Measurements from ENCODE around the gene DAPK2.
"Not testable (repeated sequence)": the region's sequence is repeated elsewhere in the genome, so short reads cannot be mapped to it uniquely, and the experiment has no call there.

The DAPK2 gene

GRCh38 chr15:63899606-63900005 is 146.7 kb downstream of the DAPK2 start:
- H2AFZ ChIP-seq (ENCODE audit: insufficient read depth, low read length, poor library complexity); H3K18ac ChIP-seq (ENCODE audit: low read length); H3K14ac ChIP-seq (ENCODE audit: low read length); H3K79me1 ChIP-seq (ENCODE audit: low read length); H2BK120ac ChIP-seq (ENCODE audit: insufficient read depth, low read length, poor library complexity); H3K79me2 ChIP-seq (ENCODE audit: control insufficient read depth, insufficient read depth, low read length, poor library complexity); H3K9me3 ChIP-seq (ENCODE audit: insufficient read depth, low read depth, low read length); DNase-seq; H3K4ac ChIP-seq (ENCODE audit: low read depth, low read length); H3K23ac ChIP-seq (ENCODE audit: low read length); H3K36me3 ChIP-seq (ENCODE audit: control insufficient read depth in 1 of 2, insufficient read depth in 2 of 2, low read length in 2 of 2); H4K12ac ChIP-seq (ENCODE audit: low read depth, low read length); H4K8ac ChIP-seq (ENCODE audit: low read depth, low read length); H2AK5ac ChIP-seq (ENCODE audit: low read length); H2BK12ac ChIP-seq (ENCODE audit: low read length); H3K27me3 ChIP-seq (ENCODE audit: insufficient read depth, low read length); H3K4me1 ChIP-seq (ENCODE audit: control insufficient read depth in 1 of 2, insufficient read depth in 2 of 2, low read length in 2 of 2); H3K4me2 ChIP-seq (ENCODE audit: low read length); H3K9ac ChIP-seq (ENCODE audit: low read length); H2BK5ac ChIP-seq (ENCODE audit: low read depth, low read length, poor library complexity); H3K4me3 ChIP-seq (ENCODE audit: low read depth, low read length); H4K91ac ChIP-seq (ENCODE audit: low read depth, low read length); H3K27ac ChIP-seq (ENCODE audit: low read depth, low read length): not testable (repeated sequence)
- WGBS (ENCODE audit: extremely low coverage, insufficient coverage, insufficient read length): no CpG with 5 or more reads among the region's 7 CpGs

GRCh38 chr15:63899193-63899592 is 147.1 kb downstream of the DAPK2 start:
- H3K4me3 ChIP-seq (ENCODE audit: low read depth, low read length): no peak overlapping the region
- no peak overlapping the region for H2AFZ ChIP-seq (ENCODE audit: insufficient read depth, low read length, poor library complexity)
- H3K4ac ChIP-seq (ENCODE audit: low read depth, low read length): no peak overlapping the region
- H3K23ac ChIP-seq (ENCODE audit: low read length): no peak overlapping the region
- H4K8ac ChIP-seq (ENCODE audit: low read depth, low read length): no peak overlapping the region
- no peak overlapping the region for H3K18ac ChIP-seq (ENCODE audit: low read length)
- no peaks in the 10 kb centered on the region for H3K36me3 ChIP-seq (ENCODE audit: control insufficient read depth in 1 of 2, insufficient read depth in 2 of 2, low read length in 2 of 2)
- no peak overlapping the region for H4K91ac ChIP-seq (ENCODE audit: low read depth, low read length)
- no peak overlapping the region for H2BK120ac ChIP-seq (ENCODE audit: insufficient read depth, low read length, poor library complexity)
- no peak overlapping the region for H3K14ac ChIP-seq (ENCODE audit: low read length)
- no peaks in the 10 kb centered on the region for H3K79me2 ChIP-seq (ENCODE audit: control insufficient read depth, insufficient read depth, low read length, poor library complexity)
- H3K9me3 ChIP-seq (ENCODE audit: insufficient read depth, low read depth, low read length): peaks cover 2% of the 10 kb centered on the region
- H3K79me1 ChIP-seq (ENCODE audit: low read length): no peaks in the 10 kb centered on the region
- no peak overlapping the region for H4K12ac ChIP-seq (ENCODE audit: low read depth, low read length)
- H3K27ac ChIP-seq (ENCODE audit: low read depth, low read length): no peak overlapping the region
- H2AK5ac ChIP-seq (ENCODE audit: low read length): peak overlapping the region; percentile 9
- H2BK12ac ChIP-seq (ENCODE audit: low read length): no peak overlapping the region
- H3K4me1 ChIP-seq (ENCODE audit: control insufficient read depth in 1 of 2, insufficient read depth in 2 of 2, low read length in 2 of 2): peaks cover 6 to 7% of the 10 kb centered on the region in 2 experiments
- no peaks in the 10 kb centered on the region for H3K27me3 ChIP-seq (ENCODE audit: insufficient read depth, low read length)
- H3K4me2 ChIP-seq (ENCODE audit: low read length): no peak overlapping the region
- no peak for DNase-seq
- no CpG with 5 or more reads among the region's 7 CpGs for WGBS (ENCODE audit: extremely low coverage, insufficient coverage, insufficient read length)
- H3K9ac ChIP-seq (ENCODE audit: low read length): no peak overlapping the region
- H2BK5ac ChIP-seq (ENCODE audit: low read depth, low read length, poor library complexity): no peak overlapping the region

- H2AK5ac ChIP-seq (ENCODE audit: low read length): no peak overlapping the region
- H3K18ac ChIP-seq (ENCODE audit: low read length): no peak overlapping the region
- no peak overlapping the region for H3K23ac ChIP-seq (ENCODE audit: low read length)
- no peak overlapping the region for H3K9ac ChIP-seq (ENCODE audit: low read length)
- no peak overlapping the region for H2BK12ac ChIP-seq (ENCODE audit: low read length)
- H3K9me3 ChIP-seq (ENCODE audit: insufficient read depth, low read depth, low read length): no peaks in the 10 kb centered on the region
- H3K79me2 ChIP-seq (ENCODE audit: control insufficient read depth, insufficient read depth, low read length, poor library complexity): no peaks in the 10 kb centered on the region
- peak; percentile 37 to 53 for DNase-seq
- H3K79me1 ChIP-seq (ENCODE audit: low read length): no peaks in the 10 kb centered on the region
- no peak overlapping the region for H3K4me2 ChIP-seq (ENCODE audit: low read length)
- no peak overlapping the region for H4K8ac ChIP-seq (ENCODE audit: low read depth, low read length)
- no peak overlapping the region for H2BK120ac ChIP-seq (ENCODE audit: insufficient read depth, low read length, poor library complexity)
- peaks cover 11 to 12% of the 10 kb centered on the region in 2 experiments for H3K4me1 ChIP-seq (ENCODE audit: control insufficient read depth in 1 of 2, insufficient read depth in 2 of 2, low read length in 2 of 2)
- H2AFZ ChIP-seq (ENCODE audit: insufficient read depth, low read length, poor library complexity): no peak overlapping the region
- no peak overlapping the region for H3K4ac ChIP-seq (ENCODE audit: low read depth, low read length)
- no peaks in the 10 kb centered on the region for H3K36me3 ChIP-seq (ENCODE audit: control insufficient read depth in 1 of 2, insufficient read depth in 2 of 2, low read length in 2 of 2)
- no peak overlapping the region for H2BK5ac ChIP-seq (ENCODE audit: low read depth, low read length, poor library complexity)
- no peak overlapping the region for H3K4me3 ChIP-seq (ENCODE audit: low read depth, low read length)
- no peak overlapping the region for H3K14ac ChIP-seq (ENCODE audit: low read length)
- H3K27ac ChIP-seq (ENCODE audit: low read depth, low read length): no peak overlapping the region
- WGBS (ENCODE audit: extremely low coverage, insufficient coverage, insufficient read length): no CpG with 5 or more reads among the region's 15 CpGs
- H3K27me3 ChIP-seq (ENCODE audit: insufficient read depth, low read length): no peaks in the 10 kb centered on the region
- no peak overlapping the region for H4K91ac ChIP-seq (ENCODE audit: low read depth, low read length)
- no peak overlapping the region for H4K12ac ChIP-seq (ENCODE audit: low read depth, low read length)
Measured at GRCh38 chr15:63896336-63897115, 149.8 kb downstream of the DAPK2 start.

- no peak overlapping the region for H3K4me2 ChIP-seq (ENCODE audit: low read length)
- no peak overlapping the region for H3K23ac ChIP-seq (ENCODE audit: low read length)
- no peaks in the 10 kb centered on the region for H3K36me3 ChIP-seq (ENCODE audit: control insufficient read depth in 1 of 2, insufficient read depth in 2 of 2, low read length in 2 of 2)
- peaks cover 12% of the 10 kb centered on the region in 2 experiments for H3K4me1 ChIP-seq (ENCODE audit: control insufficient read depth in 1 of 2, insufficient read depth in 2 of 2, low read length in 2 of 2)
- H2BK5ac ChIP-seq (ENCODE audit: low read depth, low read length, poor library complexity): no peak overlapping the region
- H3K18ac ChIP-seq (ENCODE audit: low read length): no peak overlapping the region
- no peak overlapping the region for H3K9ac ChIP-seq (ENCODE audit: low read length)
- no peak overlapping the region for H2BK120ac ChIP-seq (ENCODE audit: insufficient read depth, low read length, poor library complexity)
- DNase-seq: no peak
- no CpG with 5 or more reads among the region's 8 CpGs for WGBS (ENCODE audit: extremely low coverage, insufficient coverage, insufficient read length)
- no peak overlapping the region for H2BK12ac ChIP-seq (ENCODE audit: low read length)
- H3K14ac ChIP-seq (ENCODE audit: low read length): no peak overlapping the region
- no peak overlapping the region for H3K27ac ChIP-seq (ENCODE audit: low read depth, low read length)
- H3K79me1 ChIP-seq (ENCODE audit: low read length): no peaks in the 10 kb centered on the region
- H2AFZ ChIP-seq (ENCODE audit: insufficient read depth, low read length, poor library complexity): no peak overlapping the region
- no peak overlapping the region for H2AK5ac ChIP-seq (ENCODE audit: low read length)
- H4K91ac ChIP-seq (ENCODE audit: low read depth, low read length): no peak overlapping the region
- H3K27me3 ChIP-seq (ENCODE audit: insufficient read depth, low read length): no peaks in the 10 kb centered on the region
- no peak overlapping the region for H4K12ac ChIP-seq (ENCODE audit: low read depth, low read length)
- H3K4me3 ChIP-seq (ENCODE audit: low read depth, low read length): no peak overlapping the region
- no peak overlapping the region for H4K8ac ChIP-seq (ENCODE audit: low read depth, low read length)
- no peaks in the 10 kb centered on the region for H3K9me3 ChIP-seq (ENCODE audit: insufficient read depth, low read depth, low read length)
- no peaks in the 10 kb centered on the region for H3K79me2 ChIP-seq (ENCODE audit: control insufficient read depth, insufficient read depth, low read length, poor library complexity)
- H3K4ac ChIP-seq (ENCODE audit: low read depth, low read length): no peak overlapping the region
Measured at GRCh38 chr15:63895787-63896218, 150.5 kb downstream of the DAPK2 start.
